ENCODE measurements around the gene RAPGEF6. TPM values are rescaled to one million over a fixed set of nuclear protein-coding genes. Genes with fewer than 3 reads are reported as not detected.
"Not testable (repeated sequence)": the region's sequence is repeated elsewhere in the genome, so short reads cannot be mapped to it uniquely, and the experiment has no call there.

The RAPGEF6 gene
- total and polyA plus RNA-seq, 8 donors, result 1.4 to 43.9 (median 18.1) TPM

- TF ChIP-seq POLR2AphosphoS5 (IDR thresholded peaks at IDR 0.05), result no peak
- TF ChIP-seq POLR2A (IDR thresholded peaks at IDR 0.05), result no peak
- no peak for TF ChIP-seq EP300 (IDR thresholded peaks at IDR 0.05)
- no peak for TF ChIP-seq CTCF (IDR thresholded peaks at IDR 0.05)
- Histone ChIP-seq H3K4me3 (no peak overlapping the region), H3K4me1 (peaks cover 14 to 53% (median 36%) of the 10 kb centered on the region in 4 donors), H3K27ac (no peak overlapping the region), H3K36me3 (no peaks in the 10 kb centered on the region), H3K9me3 (no peaks in the 10 kb centered on the region), H3K27me3 (no peaks in the 10 kb centered on the region)
- 38 to 45% (median 38%) methylated on average over 4 of the region's 4 CpGs for WGBS, 5 donors
- no peak for DNase-seq
- intact Hi-C loops (cut with DNase I; ENCODE audit: low total_unique reads), result no loop called here
These were observed 4.6 kb downstream of the RAPGEF6 start for GRCh38 chr5:131630208-131630962.

- H3K9me3 ChIP-seq, result no peaks in the 10 kb centered on the region
- no peak for DNase-seq
- H3K4me1 ChIP-seq, result peaks cover 13 to 50% (median 34%) of the 10 kb centered on the region in 4 donors
- H3K27ac ChIP-seq, result no peak overlapping the region
- no peaks in the 10 kb centered on the region for H3K27me3 ChIP-seq
- 83 to 93% (median 89%) methylated on average over 1 of the region's 1 CpG for whole genome bisulfite sequencing, 5 donors
- H3K36me3 ChIP-seq, result no peaks in the 10 kb centered on the region
- no peak overlapping the region for H3K4me3 ChIP-seq
- intact Hi-C loops (cut with DNase I; ENCODE audit: low total_unique reads), result no loop called here
- TF ChIP-seq POLR2AphosphoS5 (IDR thresholded peaks at IDR 0.05), result no peak
- TF ChIP-seq POLR2A (IDR thresholded peaks at IDR 0.05), result no peak
- no peak for TF ChIP-seq EP300 (IDR thresholded peaks at IDR 0.05)
- TF ChIP-seq CTCF (IDR thresholded peaks at IDR 0.05), result no peak
These were observed 6.0 kb downstream of the RAPGEF6 start for GRCh38 chr5:131628990-131629389.

GRCh38 chr5:131627207-131627865 is 7.7 kb downstream of the RAPGEF6 start:
- Histone ChIP-seq H3K4me1 (peaks cover 0 to 38% (median 21%) of the 10 kb centered on the region in 4 donors), H3K4me3 (no peak overlapping the region), H3K36me3 (no peaks in the 10 kb centered on the region), H3K27me3 (no peaks in the 10 kb centered on the region), H3K9me3 (no peaks in the 10 kb centered on the region), H3K27ac (no peak overlapping the region)
- intact Hi-C loops (cut with DNase I; ENCODE audit: low total_unique reads), result no loop called here
- 82 to 94% (median 86%) methylated on average over 4 of the region's 4 CpGs for WGBS, 5 donors
- TF ChIP-seq POLR2A (IDR thresholded peaks at IDR 0.05), result no peak
- no peak for TF ChIP-seq POLR2AphosphoS5 (IDR thresholded peaks at IDR 0.05)
- no peak for TF ChIP-seq EP300 (IDR thresholded peaks at IDR 0.05)
- TF ChIP-seq CTCF (IDR thresholded peaks at IDR 0.05), result no peak
- no peak for DNase-seq

- no peak overlapping the region for H3K27ac ChIP-seq
- H3K36me3 ChIP-seq, result no peaks in the 10 kb centered on the region
- H3K4me1 ChIP-seq, result peaks cover 0 to 49% (median 21%) of the 10 kb centered on the region in 4 donors
- H3K4me3 ChIP-seq, result no peak overlapping the region
- no peaks in the 10 kb centered on the region for H3K27me3 ChIP-seq
- TF ChIP-seq CTCF (IDR thresholded peaks at IDR 0.05) (no peak), EP300 (IDR thresholded peaks at IDR 0.05) (no peak), POLR2A (IDR thresholded peaks at IDR 0.05) (no peak), POLR2AphosphoS5 (IDR thresholded peaks at IDR 0.05) (no peak)
- 77 to 88% (median 84%) methylated on average over 2 of the region's 2 CpGs for WGBS, 5 donors
- H3K9me3 ChIP-seq, result no peaks in the 10 kb centered on the region
- intact Hi-C loops (cut with DNase I; ENCODE audit: low total_unique reads), result no loop called here
- peak in 1 of 2 donors; percentile 25 for DNase-seq
These were observed 12.4 kb downstream of the RAPGEF6 start for GRCh38 chr5:131622633-131623032.

- H3K9me3 ChIP-seq; H3K36me3 ChIP-seq; H3K27me3 ChIP-seq; DNase-seq; intact Hi-C loops (cut with DNase I; ENCODE audit: low total_unique reads); H3K27ac ChIP-seq; H3K4me3 ChIP-seq: not testable (repeated sequence)
- peaks cover 4 to 56% (median 28%) of the 10 kb centered on the region in 4 donors for H3K4me1 ChIP-seq
- WGBS, 5 donors, result 97 to 100% (median 100%) methylated on average over 2 of the region's 2 CpGs
These were observed 13.9 kb downstream of the RAPGEF6 start for GRCh38 chr5:131621164-131621563.
